HG03139 (cell line): ENCODE results near the gene RAB35.

Experiments
- ATAC-seq: cut with Tn5 transposase; IDR thresholded peaks from one replicate; pipeline ENCODE4 v1.9.1; 2021; ENCODE audit not compliant: unreplicated experiment

RAB35 gene

GRCh38 chr12:120134307-120134980 is 17.9 kb upstream of the RAB35 start:
- ATAC-seq: no peak

DNA sequence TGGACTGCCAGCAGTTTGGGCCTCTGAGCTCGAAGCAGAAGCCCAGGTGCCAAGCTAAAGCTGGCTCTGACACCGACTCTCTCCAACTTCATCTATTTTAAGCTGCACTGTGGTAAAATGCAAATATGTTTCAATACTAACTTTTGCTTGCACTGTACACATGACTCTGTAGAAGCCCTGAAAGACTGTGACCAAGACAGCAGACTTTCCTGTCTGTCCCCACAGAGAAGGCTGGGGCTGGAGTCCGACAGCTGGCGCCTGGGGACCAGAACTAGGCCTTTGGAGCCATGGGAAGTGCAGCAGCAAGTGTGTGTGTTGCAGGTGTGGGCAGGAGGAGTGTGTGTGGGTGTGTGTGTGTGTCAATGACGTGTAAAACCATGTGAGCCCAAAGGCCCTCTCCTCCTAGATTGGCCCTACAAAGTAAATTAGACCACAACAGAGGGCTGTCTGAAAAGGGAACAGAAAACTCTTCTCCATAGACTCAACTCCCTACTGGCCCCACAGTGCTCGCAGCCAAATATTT is 16.4 kb upstream of the RAB35 start:
- ATAC-seq: peak; percentile 84

DNA sequence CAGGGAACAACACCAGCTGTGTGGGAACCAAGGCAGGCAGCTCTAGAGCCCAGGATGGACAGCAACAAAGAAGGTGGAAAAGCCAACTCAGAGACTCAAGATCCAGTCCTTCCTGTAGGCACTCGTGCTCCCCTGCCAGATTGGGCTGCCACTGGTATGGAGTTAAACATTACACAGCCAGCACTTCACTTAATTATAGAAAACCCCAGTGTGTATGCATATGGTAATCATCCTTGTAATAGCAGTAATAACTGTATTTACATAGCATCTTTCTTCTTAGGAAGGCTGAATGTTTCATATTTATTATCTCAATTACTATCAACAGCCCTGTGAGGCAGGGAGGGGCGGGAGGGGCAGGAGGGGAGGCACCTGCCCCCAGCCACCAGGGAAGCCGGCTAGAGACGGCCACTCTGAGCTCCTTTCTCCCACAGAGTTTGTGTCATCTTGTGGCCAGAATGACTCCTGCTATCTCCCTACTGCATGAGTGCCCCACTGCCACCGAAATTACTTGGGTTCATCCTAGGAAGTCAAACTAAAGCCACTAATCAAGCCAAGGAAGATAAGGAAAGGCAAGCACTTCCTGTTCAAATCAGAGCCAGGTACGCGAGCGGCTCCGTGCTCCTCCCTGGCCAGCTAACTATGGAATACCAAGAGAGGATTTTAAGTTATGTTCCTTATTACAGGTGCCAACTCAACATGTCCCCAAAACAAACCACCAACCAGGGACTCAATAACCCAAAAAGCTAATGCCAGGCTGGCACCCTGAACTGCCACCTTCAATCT is 15.7 kb upstream of the RAB35 start:
- no peak for ATAC-seq

DNA sequence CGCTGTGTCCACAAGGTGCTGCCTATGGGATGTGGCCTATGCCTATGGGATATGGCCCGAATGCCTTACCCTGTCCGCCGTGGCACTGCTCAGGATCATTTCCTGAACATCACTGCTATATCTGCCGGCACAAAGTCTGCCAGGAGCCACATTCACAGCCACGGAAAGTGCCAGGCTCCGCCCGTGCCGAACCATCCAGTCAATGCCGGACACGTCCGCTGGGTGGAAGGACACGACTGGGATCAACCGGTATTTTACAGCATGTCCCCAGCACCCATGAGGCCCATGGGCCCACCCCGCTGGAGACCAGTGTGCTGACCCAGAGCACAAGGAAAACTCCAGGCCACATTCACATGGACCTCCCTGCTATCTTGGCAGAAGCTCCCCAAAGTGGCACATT is 14.6 kb upstream of the RAB35 start:
- no peak for ATAC-seq

- no peak for ATAC-seq
Observed at GRCh38 chr12:120130011-120130410, 13.5 kb upstream of the RAB35 start.

- no peak for ATAC-seq
Observed at GRCh38 chr12:120126635-120127005, 10.1 kb upstream of the RAB35 start.

- ATAC-seq: no peak
Observed at GRCh38 chr12:120125792-120126634, 9.5 kb upstream of the RAB35 start.

DNA sequence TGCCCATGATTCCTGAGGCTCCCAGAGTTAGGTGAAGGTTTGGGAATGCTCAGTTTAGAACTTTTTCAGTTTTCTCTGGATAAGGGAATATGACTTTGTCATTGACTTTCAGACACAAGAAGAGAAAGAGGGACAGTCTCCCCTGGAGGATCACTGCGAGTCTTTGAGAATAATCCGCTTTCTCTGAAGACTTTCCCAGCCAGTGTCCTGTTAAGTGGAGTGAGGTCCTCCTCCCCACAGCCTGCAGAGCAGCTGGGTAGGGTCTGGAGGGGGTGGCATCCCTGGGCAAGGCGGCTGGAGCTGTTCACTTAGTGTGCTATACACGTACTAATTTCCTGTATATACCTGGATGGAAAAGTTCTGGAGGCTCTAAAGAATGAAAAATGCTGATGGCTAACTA is 8.5 kb upstream of the RAB35 start:
- ATAC-seq: no peak

GRCh38 chr12:120121766-120122293 is 5.3 kb upstream of the RAB35 start:
- peak; percentile 32 for ATAC-seq

DNA sequence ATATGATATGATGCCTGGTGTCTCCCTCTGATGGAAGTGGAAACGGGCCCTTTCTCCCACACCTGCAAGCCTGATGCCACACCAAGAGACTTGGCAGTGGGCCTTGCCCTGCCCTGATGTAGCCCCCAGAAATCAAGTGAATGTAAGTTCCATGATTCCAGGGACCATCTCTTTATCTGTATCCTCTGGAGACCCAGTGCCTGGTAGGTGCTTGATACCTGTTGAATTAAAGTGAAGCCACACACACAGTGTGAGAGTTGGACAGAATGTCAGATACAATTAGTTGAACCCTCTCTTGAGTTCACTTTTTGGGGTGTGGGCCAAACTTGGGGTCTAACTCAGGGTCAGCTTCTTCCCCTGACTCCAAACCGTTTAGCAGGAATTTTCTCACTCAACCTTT is 4.8 kb upstream of the RAB35 start:
- ATAC-seq: no peak

DNA sequence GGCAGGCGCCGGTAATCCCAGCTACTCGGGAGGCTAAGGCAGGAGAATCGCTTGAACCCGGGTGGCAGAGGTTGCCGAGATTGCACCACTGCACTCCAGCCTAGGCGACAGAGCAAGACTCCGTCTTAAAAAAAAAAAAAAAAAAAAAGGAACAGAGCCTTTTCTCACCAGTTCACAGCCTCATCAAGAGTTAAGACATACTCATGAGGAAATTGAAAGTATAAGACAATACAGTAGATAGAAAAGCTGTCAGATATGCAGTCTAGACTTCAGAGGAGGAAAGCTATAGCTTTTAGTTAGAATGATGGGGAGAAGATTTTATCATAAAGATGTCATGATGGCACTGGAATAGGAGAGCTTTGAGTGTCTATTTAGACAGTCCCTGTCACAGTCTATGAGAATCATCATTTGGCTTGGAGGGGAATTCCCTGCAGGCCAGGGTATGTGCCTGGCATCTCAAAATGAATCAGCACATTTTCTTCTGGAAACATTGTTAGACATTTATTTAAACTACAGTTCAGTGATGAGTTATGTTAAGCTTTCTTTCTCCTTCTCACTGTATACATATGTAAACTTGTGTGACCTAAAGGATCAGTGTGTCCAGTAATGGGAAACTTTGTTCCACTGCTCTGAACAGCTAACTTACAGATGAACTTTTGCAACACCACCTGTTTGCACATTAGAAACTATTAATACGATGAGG is 2.9 kb upstream of the RAB35 start:
- peak; percentile 20 for ATAC-seq

DNA sequence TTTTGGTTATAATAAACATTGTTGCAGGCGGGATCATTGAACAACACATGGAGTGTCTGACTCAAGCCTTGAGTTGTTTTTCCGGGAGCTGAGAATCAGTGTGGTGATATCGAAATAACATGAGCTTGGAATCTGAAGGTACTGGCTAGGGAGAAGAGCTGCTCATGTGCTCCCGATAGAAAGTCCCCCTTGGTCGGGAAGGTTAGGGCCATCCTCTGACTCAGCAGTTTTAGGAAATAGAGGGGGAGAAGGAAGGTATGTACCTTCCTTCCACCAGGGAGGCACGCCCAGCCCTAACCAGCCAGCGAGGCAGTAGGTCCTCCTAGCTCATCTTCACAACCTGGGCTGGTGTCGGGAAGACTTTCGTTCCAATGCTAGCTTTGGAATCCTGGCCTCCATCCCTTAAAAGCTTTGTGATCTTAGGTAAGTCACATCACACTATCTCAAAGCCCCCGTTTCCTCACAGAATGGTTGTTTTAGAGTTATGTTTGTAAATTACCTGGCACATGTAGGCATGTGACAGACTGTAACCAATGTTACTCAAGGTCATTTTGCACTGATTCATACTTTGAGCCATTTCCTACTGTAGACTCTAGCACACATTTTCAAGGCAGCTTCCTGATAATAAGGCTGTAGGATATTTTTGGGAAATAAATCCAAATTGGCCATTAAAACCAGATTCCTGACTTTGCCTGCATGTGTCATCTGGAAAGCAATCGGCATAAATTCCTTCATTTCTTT is 1.9 kb upstream of the RAB35 start:
- no peak for ATAC-seq

DNA sequence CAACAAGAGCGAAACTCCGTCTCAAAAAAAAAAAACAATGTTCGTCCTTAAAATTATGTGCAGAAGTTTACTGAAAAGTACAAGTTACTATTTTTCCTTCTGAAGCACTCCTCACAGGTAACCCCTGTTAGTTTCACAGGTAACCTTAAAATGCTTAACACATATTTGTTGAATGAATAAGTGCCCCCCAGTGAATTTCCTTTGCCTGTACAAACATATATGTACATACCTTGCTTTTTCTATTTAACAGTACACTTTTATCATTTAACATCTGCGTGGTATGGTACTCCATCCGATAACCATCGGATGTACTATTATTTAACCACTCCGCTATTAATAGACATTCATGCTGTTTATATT is 1.4 kb upstream of the RAB35 start:
- ATAC-seq: no peak

GRCh38 chr12:120116792-120117651 is 469 bp upstream of the RAB35 start:
- ATAC-seq: peak; percentile 39

DNA sequence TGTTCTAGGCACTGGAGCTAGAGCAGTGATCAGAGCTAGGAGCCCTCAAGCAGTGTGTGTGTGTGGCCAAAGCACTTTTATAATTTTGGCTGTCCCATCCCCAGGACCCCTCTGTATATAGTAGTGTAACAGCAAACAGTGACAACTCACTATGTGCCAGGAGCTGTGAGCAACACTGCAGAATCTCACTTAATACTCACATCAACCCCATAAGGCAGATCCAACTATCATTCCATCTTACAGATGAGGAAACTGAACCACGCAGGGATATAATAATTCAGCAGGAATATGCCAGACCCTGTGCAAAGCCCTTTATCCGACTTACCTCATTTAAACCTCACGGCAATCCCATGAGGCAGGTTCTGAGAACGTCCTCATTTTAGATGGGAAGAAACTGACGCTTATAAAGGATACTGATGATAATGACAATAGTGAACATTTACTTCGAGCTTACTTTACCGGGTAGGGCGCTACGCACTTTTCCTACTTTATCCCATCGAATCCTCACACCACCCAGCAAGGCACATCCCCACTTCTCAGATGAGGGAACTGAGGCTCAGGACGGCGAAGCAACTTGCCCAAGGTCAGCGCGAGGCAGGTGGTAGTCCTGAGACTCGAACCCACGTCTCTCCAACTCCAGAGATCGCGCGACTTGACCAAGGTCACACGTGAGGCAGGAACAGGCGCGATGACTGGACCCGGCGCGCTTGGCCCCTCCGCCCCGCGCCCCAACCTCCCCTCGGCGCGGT is 687 bp downstream of the RAB35 start:
- ATAC-seq: peak; percentile 5

GRCh38 chr12:120115066-120115465 is 1.5 kb downstream of the RAB35 start:
- ATAC-seq: no peak

GRCh38 chr12:120110550-120111501 is 5.7 kb downstream of the RAB35 start:
- ATAC-seq: peak; percentile 50
